ENCODE measurements around the gene NME5.

GRCh38 chr5:138180841-138181240, 41.6 kb upstream of the NME5 start:
- TF ChIP-seq CTCF (IDR thresholded peaks at IDR 0.05) (no peak), POLR2A (IDR thresholded peaks at IDR 0.05) (no peak)

Data from prostate gland (tissue), 2 donors.